GM21576 (cell line): Measurements from ENCODE around the gene CPXM1.

Experiments
- ATAC-seq: cut with Tn5 transposase; IDR thresholded peaks from one replicate; pipeline ENCODE4 v1.9.1; 2021; ENCODE audit warnings: mild to moderate bottlenecking, moderate library complexity; ENCODE audit not compliant: unreplicated experiment

The CPXM1 gene

GRCh38 chr20:2804041-2804828, 3.8 kb upstream of the CPXM1 start:
- no peak for ATAC-seq

GRCh38 chr20:2801286-2801728, 880 bp upstream of the CPXM1 start:
- ATAC-seq = no peak

- ATAC-seq = no peak
Measured at GRCh38 chr20:2799688-2800520, 523 bp downstream of the CPXM1 start.

GRCh38 chr20:2799271-2799670, 1.2 kb downstream of the CPXM1 start:
- ATAC-seq = no peak

GRCh38 chr20:2798814-2799213, 1.6 kb downstream of the CPXM1 start:
- ATAC-seq = no peak

GRCh38 chr20:2798095-2798805, 2.2 kb downstream of the CPXM1 start:
- ATAC-seq = no peak

GRCh38 chr20:2797136-2797983, 3.1 kb downstream of the CPXM1 start:
- no peak for ATAC-seq

- no peak for ATAC-seq
Measured at GRCh38 chr20:2796011-2796660, 4.3 kb downstream of the CPXM1 start.

- no peak for ATAC-seq
Measured at GRCh38 chr20:2795451-2795850, 5.0 kb downstream of the CPXM1 start.

GRCh38 chr20:2794866-2795447, 5.5 kb downstream of the CPXM1 start:
- no peak for ATAC-seq

- ATAC-seq = no peak
Measured at GRCh38 chr20:2794202-2794748, 6.2 kb downstream of the CPXM1 start.

GRCh38 chr20:2793471-2793870, 7.0 kb downstream of the CPXM1 start:
- ATAC-seq = no peak

- no peak for ATAC-seq
Measured at GRCh38 chr20:2783908-2784566, 16.4 kb downstream of the CPXM1 start.

- ATAC-seq = no peak
Measured at GRCh38 chr20:2780948-2781347, 19.5 kb downstream of the CPXM1 start.

GRCh38 chr20:2778602-2779321, 21.7 kb downstream of the CPXM1 start:
- ATAC-seq = no peak

- ATAC-seq = no peak
Measured at GRCh38 chr20:2775139-2775538, 25.3 kb downstream of the CPXM1 start.

- no peak for ATAC-seq
Measured at GRCh38 chr20:2773812-2774211, 26.6 kb downstream of the CPXM1 start.

- ATAC-seq = no peak
Measured at GRCh38 chr20:2771631-2772080, 28.8 kb downstream of the CPXM1 start.
